Trophoblast cell (in vitro differentiated cells and primary cell): ENCODE measurements around the gene STX2.

Source experiments
- DNase-seq, 2 donors: peaks; one replicate each; pipeline ENCODE4 v3.0.0-alpha.2; 2016
- H2AFZ ChIP-seq: 2 replicates; pipeline ENCODE4 v1.6.1; 2013; ENCODE audit warnings: low read length, moderate library complexity, mild to moderate bottlenecking; ENCODE audit not compliant: insufficient read depth, poor library complexity
- H2AK5ac ChIP-seq: 2 replicates; pipeline ENCODE4 v1.6.1; 2013; ENCODE audit warnings: mild to moderate bottlenecking, low read length
- H2BK120ac ChIP-seq: 2 replicates; pipeline ENCODE4 v1.6.1; 2013; ENCODE audit warnings: low read length, mild to moderate bottlenecking, moderate library complexity; ENCODE audit not compliant: insufficient read depth, poor library complexity
- H2BK12ac ChIP-seq: 2 replicates; pipeline ENCODE4 v1.6.1; 2013; ENCODE audit warnings: mild to moderate bottlenecking, low read length, moderate library complexity
- H2BK5ac ChIP-seq: 2 replicates; pipeline ENCODE4 v1.6.1; 2013; ENCODE audit warnings: low read length, low read depth, moderate library complexity, mild to moderate bottlenecking; ENCODE audit not compliant: poor library complexity
- H3K14ac ChIP-seq: 2 replicates; pipeline ENCODE4 v1.6.1; 2013; ENCODE audit warnings: mild to moderate bottlenecking, low read length
- H3K18ac ChIP-seq: 2 replicates; pipeline ENCODE4 v1.6.1; 2013; ENCODE audit warnings: mild to moderate bottlenecking, low read length
- H3K23ac ChIP-seq: 2 replicates; pipeline ENCODE4 v1.6.1; 2013; ENCODE audit warnings: low read length
- H3K27ac ChIP-seq: 2 replicates; pipeline ENCODE4 v1.5.1; 2013; ENCODE audit warnings: low read depth, mild to moderate bottlenecking, inconsistent platforms, low read length, moderate library complexity
- H3K27me3 ChIP-seq: 2 replicates; pipeline ENCODE4 v1.6.1; 2013; ENCODE audit warnings: inconsistent platforms, mild to moderate bottlenecking, low read length, moderate library complexity; ENCODE audit not compliant: insufficient read depth
- H3K36me3 ChIP-seq, 2 experiments: 1 replicate in 1 of 2; 2 replicates in 1 of 2; pipeline ENCODE4 v1.6.1; 2013; ENCODE audit warnings: low read length in 2 of 2, mild to moderate bottlenecking in 2 of 2, moderate library complexity in 1 of 2; ENCODE audit not compliant: insufficient read depth in 2 of 2, control insufficient read depth in 1 of 2
- H3K4ac ChIP-seq: 2 replicates; pipeline ENCODE4 v1.6.1; 2013; ENCODE audit warnings: low read depth, mild to moderate bottlenecking, low read length, moderate library complexity
- H3K4me1 ChIP-seq, 2 experiments: 1 replicate in 1 of 2; 2 replicates in 1 of 2; pipeline ENCODE4 v1.6.1; 2013; ENCODE audit warnings: low read length in 2 of 2, mild to moderate bottlenecking in 2 of 2, moderate library complexity in 1 of 2; ENCODE audit not compliant: insufficient read depth in 2 of 2, control insufficient read depth in 1 of 2
- H3K4me2 ChIP-seq: 2 replicates; pipeline ENCODE4 v1.6.1; 2013; ENCODE audit warnings: inconsistent platforms, mild to moderate bottlenecking, low read length, moderate library complexity
- H3K4me3 ChIP-seq: 2 replicates; pipeline ENCODE4 v1.5.1; 2013; ENCODE audit warnings: mild to moderate bottlenecking, low read depth, low read length, inconsistent platforms
- H3K79me1 ChIP-seq: one replicate; pipeline ENCODE4 v1.6.1; 2013; ENCODE audit warnings: low read length
- H3K79me2 ChIP-seq: 2 replicates; pipeline ENCODE4 v1.6.1; 2013; ENCODE audit warnings: low read length, mild to moderate bottlenecking; ENCODE audit not compliant: control insufficient read depth, insufficient read depth, poor library complexity
- H3K9ac ChIP-seq: 2 replicates; pipeline ENCODE4 v1.6.1; 2013; ENCODE audit warnings: mild to moderate bottlenecking, low read length
- H3K9me3 ChIP-seq: 2 replicates; pipeline ENCODE4 v1.6.1; 2013; ENCODE audit warnings: low read depth, mild to moderate bottlenecking, control low read depth, inconsistent platforms, low read length; ENCODE audit not compliant: insufficient read depth
- H4K12ac ChIP-seq: 2 replicates; pipeline ENCODE4 v1.6.1; 2013; ENCODE audit warnings: low read depth, mild to moderate bottlenecking, low read length, moderate library complexity
- H4K8ac ChIP-seq: 2 replicates; pipeline ENCODE4 v1.6.1; 2013; ENCODE audit warnings: low read depth, mild to moderate bottlenecking, low read length, moderate library complexity
- H4K91ac ChIP-seq: one replicate; pipeline ENCODE4 v1.6.1; 2013; ENCODE audit warnings: low read depth, mild to moderate bottlenecking, low read length, moderate library complexity
- WGBS: extraction: QIAGEN DNeasy Blood & Tissue Kit; methylation state at CpG from one replicate; pipeline ENCODE4 v1.1.7; 2013; ENCODE audit warnings: missing lambda C conversion rate; ENCODE audit not compliant: insufficient read length, insufficient coverage; ENCODE audit errors: extremely low coverage; 5-methylcytosine and 5-hydroxymethylcytosine counted together

The STX2 gene

GRCh38 chr12:130762319-130762675, 76.8 kb downstream of the STX2 start:
- H3K4me3 ChIP-seq: no peak overlapping the region
- H2BK120ac ChIP-seq: no peak overlapping the region
- no peak for DNase-seq
- no CpG with 5 or more reads among the region's 10 CpGs for WGBS
- H3K79me2 ChIP-seq: no peaks in the 10 kb centered on the region
- H3K4me1 ChIP-seq: no peaks in the 10 kb centered on the region
- no peak overlapping the region for H3K27ac ChIP-seq
- no peak overlapping the region for H2AK5ac ChIP-seq
- no peak overlapping the region for H3K14ac ChIP-seq
- no peak overlapping the region for H3K23ac ChIP-seq
- no peak overlapping the region for H4K8ac ChIP-seq
- no peak overlapping the region for H3K9ac ChIP-seq
- no peak overlapping the region for H3K4ac ChIP-seq
- no peak overlapping the region for H4K12ac ChIP-seq
- no peaks in the 10 kb centered on the region for H3K27me3 ChIP-seq
- H3K79me1 ChIP-seq: no peaks in the 10 kb centered on the region
- H3K4me2 ChIP-seq: no peak overlapping the region
- no peak overlapping the region for H2BK5ac ChIP-seq
- no peak overlapping the region for H4K91ac ChIP-seq
- H3K9me3 ChIP-seq: peaks cover 13% of the 10 kb centered on the region
- no peaks in the 10 kb centered on the region for H3K36me3 ChIP-seq
- H3K18ac ChIP-seq: no peak overlapping the region
- no peak overlapping the region for H2AFZ ChIP-seq
- H2BK12ac ChIP-seq: no peak overlapping the region

DNA sequence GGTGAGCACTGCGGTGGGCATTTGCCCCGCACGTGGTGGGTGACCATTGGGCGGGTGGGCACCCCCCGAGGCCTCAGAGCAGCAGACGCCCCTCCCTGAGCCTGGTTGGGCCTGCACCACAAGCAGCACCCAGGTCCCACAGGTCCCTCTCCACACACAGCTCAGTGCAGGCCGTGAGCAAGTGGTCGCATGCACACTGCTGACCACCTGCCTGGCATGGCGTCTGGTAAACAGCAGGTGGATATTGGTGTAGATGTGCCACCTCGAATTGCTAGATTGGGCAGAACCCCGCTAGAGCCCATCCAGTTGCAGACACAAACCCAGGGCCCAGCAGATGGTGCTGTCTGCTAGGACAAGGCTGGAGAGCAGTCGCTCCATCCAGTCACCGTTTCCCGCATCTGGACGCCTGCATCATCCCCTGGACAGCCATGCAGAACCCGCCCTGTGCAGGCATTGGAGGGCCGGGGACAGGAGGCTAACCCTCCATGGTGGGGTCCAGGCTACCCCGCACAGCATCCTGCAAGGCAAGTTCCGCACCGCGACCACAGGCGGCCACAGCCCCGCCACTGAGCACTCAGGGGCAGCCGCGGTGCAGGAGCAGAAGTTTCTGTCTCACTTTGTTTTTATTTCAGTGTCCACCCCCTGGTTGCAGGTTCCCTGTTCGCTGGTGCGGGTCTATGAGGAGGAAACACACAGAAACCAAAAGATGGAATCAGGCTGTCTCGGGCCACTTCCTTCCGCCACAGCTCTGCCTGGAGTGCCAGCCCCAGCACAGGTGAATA, 77.3 kb downstream of the STX2 start:
- Histone ChIP-seq H2BK120ac (no peak overlapping the region), H3K27me3 (no peaks in the 10 kb centered on the region), H2AFZ (no peak overlapping the region), H3K9ac (no peak overlapping the region), H3K4me3 (no peak overlapping the region), H3K4ac (no peak overlapping the region), H3K18ac (no peak overlapping the region), H3K27ac (no peak overlapping the region), H3K79me1 (no peaks in the 10 kb centered on the region), H4K12ac (no peak overlapping the region), H3K9me3 (peaks cover 13% of the 10 kb centered on the region), H4K8ac (no peak overlapping the region), H3K4me1 (no peaks in the 10 kb centered on the region), H2BK12ac (no peak overlapping the region), H3K79me2 (no peaks in the 10 kb centered on the region), H3K14ac (no peak overlapping the region), H3K23ac (no peak overlapping the region), H4K91ac (no peak overlapping the region), H3K4me2 (no peak overlapping the region), H2AK5ac (no peak overlapping the region), H2BK5ac (no peak overlapping the region), H3K36me3 (no peaks in the 10 kb centered on the region)
- peak; percentile 57 to 79 for DNase-seq
- no CpG with 5 or more reads among the region's 29 CpGs for WGBS

DNA sequence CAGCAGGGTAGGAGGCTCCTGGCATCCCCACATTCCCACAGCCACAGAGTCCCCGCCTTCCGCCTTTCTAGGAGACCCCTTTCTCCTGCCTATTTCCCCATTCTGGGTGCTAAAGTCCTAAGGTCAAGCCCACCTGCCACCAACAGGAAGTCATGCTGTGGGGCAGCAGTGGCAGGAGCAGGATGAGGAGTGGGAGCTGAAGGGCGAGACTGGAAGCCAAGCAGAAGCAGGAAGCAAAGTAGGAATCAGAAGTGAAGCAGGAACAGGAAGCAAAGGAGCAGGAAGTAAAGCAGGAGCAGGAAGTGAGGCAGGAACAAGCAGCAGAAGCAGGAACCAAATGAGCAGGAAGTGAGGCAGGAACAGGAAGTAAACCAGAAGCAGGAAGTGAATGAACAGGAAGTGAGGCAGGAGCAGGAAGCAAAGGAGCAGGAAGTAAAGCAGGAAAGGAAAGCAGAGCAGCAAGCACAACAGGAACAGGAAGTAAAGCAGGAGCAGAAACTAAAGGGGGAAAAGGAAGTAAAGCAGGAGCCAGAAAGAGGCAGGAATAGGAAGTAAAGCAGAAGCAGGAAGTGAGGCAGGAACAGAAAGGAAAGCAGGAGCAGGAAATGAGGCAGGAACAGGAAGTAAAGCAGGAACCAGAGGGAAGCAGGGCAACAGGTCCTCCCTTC, 84.7 kb downstream of the STX2 start:
- no peak overlapping the region for H3K23ac ChIP-seq
- H4K8ac ChIP-seq: peak overlapping the region; percentile 31
- no peak overlapping the region for H4K12ac ChIP-seq
- no peak overlapping the region for H4K91ac ChIP-seq
- WGBS: no CpG with 5 or more reads among the region's 3 CpGs
- no peak overlapping the region for H3K9ac ChIP-seq
- no peak for DNase-seq
- no peaks in the 10 kb centered on the region for H3K79me1 ChIP-seq
- no peak overlapping the region for H3K27ac ChIP-seq
- H3K27me3 ChIP-seq: no peaks in the 10 kb centered on the region
- H3K14ac ChIP-seq: no peak overlapping the region
- peaks cover 4% of the 10 kb centered on the region for H3K9me3 ChIP-seq
- peak overlapping the region; percentile 15 for H3K4me3 ChIP-seq
- H2BK12ac ChIP-seq: no peak overlapping the region
- no peak overlapping the region for H3K4ac ChIP-seq
- no peak overlapping the region for H2AFZ ChIP-seq
- no peak overlapping the region for H2BK5ac ChIP-seq
- no peak overlapping the region for H3K4me2 ChIP-seq
- no peak overlapping the region for H3K18ac ChIP-seq
- H2BK120ac ChIP-seq: no peak overlapping the region
- H3K4me1 ChIP-seq: no peaks in the 10 kb centered on the region
- H3K79me2 ChIP-seq: no peaks in the 10 kb centered on the region
- H3K36me3 ChIP-seq: no peaks in the 10 kb centered on the region
- no peak overlapping the region for H2AK5ac ChIP-seq

- Histone ChIP-seq H2BK12ac (no peak overlapping the region), H2BK5ac (no peak overlapping the region), H4K12ac (no peak overlapping the region), H3K9ac (no peak overlapping the region), H3K4ac (no peak overlapping the region), H3K79me2 (no peaks in the 10 kb centered on the region), H3K4me1 (no peaks in the 10 kb centered on the region), H3K79me1 (no peaks in the 10 kb centered on the region), H3K27me3 (no peaks in the 10 kb centered on the region), H2BK120ac (no peak overlapping the region), H3K18ac (no peak overlapping the region), H2AK5ac (no peak overlapping the region), H3K4me3 (no peak overlapping the region), H3K4me2 (no peak overlapping the region), H3K27ac (no peak overlapping the region), H3K23ac (no peak overlapping the region), H3K36me3 (no peaks in the 10 kb centered on the region), H3K14ac (no peak overlapping the region), H4K91ac (no peak overlapping the region), H3K9me3 (peaks cover 4% of the 10 kb centered on the region), H4K8ac (no peak overlapping the region), H2AFZ (no peak overlapping the region)
- no CpG with 5 or more reads among the region's 20 CpGs for WGBS
- no peak for DNase-seq
Measured at GRCh38 chr12:130752692-130753230, 86.3 kb downstream of the STX2 start.
